MM.1S (cell line): ENCODE results near the gene STK39.

Experiments used
- DNase-seq: peaks from one replicate; pipeline ENCODE4 v3.0.0-alpha.2; 2015
- H2AFZ ChIP-seq: fragments of 300-600 bp; sonication (generic); 2 replicates; pipeline ENCODE4 v1.6.0; 2016; ENCODE audit warnings: antibody characterized with exemption, low read length
- H3F3A ChIP-seq: fragments of 300-600 bp; sonication (generic); 2 replicates; pipeline ENCODE4 v1.6.1; 2016; ENCODE audit warnings: mild to moderate bottlenecking, antibody characterized with exemption, low read length, moderate library complexity, mixed read lengths; ENCODE audit not compliant: insufficient read depth
- H3K27ac ChIP-seq: fragments of 300-600 bp; sonication (generic); 2 replicates; pipeline ENCODE4 v1.5.1; 2016; ENCODE audit warnings: mild to moderate bottlenecking, low read length
- H3K27me3 ChIP-seq: fragments of 300-600 bp; sonication (generic); replicated peaks from 2 replicates; pipeline ENCODE4 v1.6.0; 2016; ENCODE audit warnings: low read length; ENCODE audit not compliant: insufficient read depth
- H3K36me3 ChIP-seq: fragments of 300-600 bp; sonication (generic); replicated peaks from 2 replicates; pipeline ENCODE4 v1.6.1; 2016; ENCODE audit warnings: mild to moderate bottlenecking, low read length, mixed read lengths; ENCODE audit not compliant: insufficient read depth
- H3K4me1 ChIP-seq: fragments of 300-600 bp; sonication (generic); 2 replicates; pipeline ENCODE4 v1.6.1; 2016; ENCODE audit warnings: low read length, mixed read lengths
- H3K4me2 ChIP-seq: fragments of 300-600 bp; sonication (generic); 2 replicates; pipeline ENCODE4 v1.6.0; 2016; ENCODE audit warnings: low read depth, low read length
- H3K4me3 ChIP-seq: fragments of 300-600 bp; sonication (generic); 2 replicates; pipeline ENCODE4 v1.5.1; 2016; ENCODE audit warnings: low read length, mixed read lengths
- H3K79me2 ChIP-seq: fragments of 300-600 bp; sonication (generic); 2 replicates; pipeline ENCODE4 v1.6.1; 2016; ENCODE audit warnings: mixed run types, low read length, mixed read lengths
- H3K9ac ChIP-seq: fragments of 300-600 bp; sonication (generic); 2 replicates; pipeline ENCODE4 v1.6.1; 2016; ENCODE audit warnings: low read length, mixed read lengths
- H3K9me2 ChIP-seq: fragments of 300-600 bp; sonication (generic); replicated peaks from 2 replicates; pipeline ENCODE4 v1.6.1; 2016; ENCODE audit warnings: mild to moderate bottlenecking, low read length, mixed read lengths; ENCODE audit not compliant: insufficient read depth
- H3K9me3 ChIP-seq: fragments of 300-600 bp; sonication (generic); replicated peaks from 2 replicates; pipeline ENCODE4 v1.6.1; 2016; ENCODE audit warnings: mild to moderate bottlenecking, low read length, mixed read lengths; ENCODE audit not compliant: insufficient read depth
- H4K20me1 ChIP-seq: fragments of 300-600 bp; sonication (generic); 2 replicates; pipeline ENCODE4 v1.6.1; 2016; ENCODE audit warnings: mild to moderate bottlenecking, low read length, moderate library complexity, mixed read lengths; ENCODE audit not compliant: insufficient read depth
- CTCF ChIP-seq: fragments of 300-600 bp; sonication (generic); IDR thresholded peaks from 2 replicates; pipeline ENCODE4 v1.5.1; 2016; ENCODE audit warnings: antibody characterized with exemption, low read length, mixed read lengths
- EZH2 ChIP-seq: fragments of 300-600 bp; sonication (generic); optimal IDR thresholded peaks from 2 replicates; pipeline ENCODE3; 2017; ENCODE audit warnings: low read depth, mild to moderate bottlenecking, antibody characterized with exemption, low read length, mixed read lengths
- EZH2phosphoT487 ChIP-seq: fragments of 300-600 bp; sonication (generic); IDR thresholded peaks from 2 replicates; pipeline ENCODE4 v1.6.1; 2018; ENCODE audit warnings: antibody characterized with exemption, low read length

STK39 gene

GRCh38 chr2:168210216-168210894 is 37.0 kb downstream of the STK39 start:
- TF ChIP-seq EZH2 (no peak), EZH2phosphoT487 (no peak)
- no peaks in the 10 kb centered on the region for H3K79me2 ChIP-seq
- no peaks in the 10 kb centered on the region for H3K9me2 ChIP-seq
- no peak overlapping the region for H3K4me3 ChIP-seq
- H2AFZ ChIP-seq, result no peak overlapping the region
- H3F3A ChIP-seq, result no peaks in the 10 kb centered on the region
- H3K4me1 ChIP-seq, result no peaks in the 10 kb centered on the region
- no peak overlapping the region for H3K27ac ChIP-seq
- no peak overlapping the region for H3K9ac ChIP-seq
- H4K20me1 ChIP-seq, result no peaks in the 10 kb centered on the region
- no peak for DNase-seq
- H3K9me3 ChIP-seq, result no peaks in the 10 kb centered on the region
- no peaks in the 10 kb centered on the region for H3K36me3 ChIP-seq
- H3K4me2 ChIP-seq, result no peak overlapping the region
- no peaks in the 10 kb centered on the region for H3K27me3 ChIP-seq

- Histone ChIP-seq H2AFZ (no peak overlapping the region), H3F3A (no peaks in the 10 kb centered on the region), H3K4me1 (no peaks in the 10 kb centered on the region), H3K9ac (no peak overlapping the region), H3K27me3 (no peaks in the 10 kb centered on the region), H3K36me3 (no peaks in the 10 kb centered on the region), H3K4me3 (no peak overlapping the region), H3K9me3 (no peaks in the 10 kb centered on the region), H3K27ac (no peak overlapping the region), H3K4me2 (no peak overlapping the region), H3K9me2 (no peaks in the 10 kb centered on the region), H4K20me1 (no peaks in the 10 kb centered on the region), H3K79me2 (no peaks in the 10 kb centered on the region)
- TF ChIP-seq EZH2 (no peak), EZH2phosphoT487 (no peak), CTCF (no peak)
- DNase-seq, result no peak
Observed at GRCh38 chr2:168208652-168209051, 38.7 kb downstream of the STK39 start.

- H3K9me3 ChIP-seq, result no peaks in the 10 kb centered on the region
- no peaks in the 10 kb centered on the region for H3K9me2 ChIP-seq
- H3K4me1 ChIP-seq, result no peaks in the 10 kb centered on the region
- TF ChIP-seq EZH2phosphoT487 (no peak), CTCF (no peak), EZH2 (no peak)
- no peak for DNase-seq
- no peaks in the 10 kb centered on the region for H3K79me2 ChIP-seq
- no peaks in the 10 kb centered on the region for H3K27me3 ChIP-seq
- no peaks in the 10 kb centered on the region for H3F3A ChIP-seq
- no peak overlapping the region for H3K4me3 ChIP-seq
- no peak overlapping the region for H3K9ac ChIP-seq
- H4K20me1 ChIP-seq, result no peaks in the 10 kb centered on the region
- no peak overlapping the region for H3K27ac ChIP-seq
- H2AFZ ChIP-seq, result no peak overlapping the region
- no peaks in the 10 kb centered on the region for H3K36me3 ChIP-seq
- H3K4me2 ChIP-seq, result no peak overlapping the region
Observed at GRCh38 chr2:168207851-168208250, 39.5 kb downstream of the STK39 start.
